ENCODE data around the gene CD164L2. TPM values are rescaled to one million over a fixed set of nuclear protein-coding genes. Genes with fewer than 3 reads are reported as not detected.

CD164L2 gene
- total RNA-seq, 4 donors from 2014 or later: not detected

- H3K27ac ChIP-seq: no peak overlapping the region
- H3K36me3 ChIP-seq: no peaks in the 10 kb centered on the region
- no peaks in the 10 kb centered on the region for H3K9me3 ChIP-seq
- no peaks in the 10 kb centered on the region for H3K27me3 ChIP-seq
- TF ChIP-seq POLR2A (IDR thresholded peaks at IDR 0.05) (no peak), CTCF (IDR thresholded peaks at IDR 0.05 in 4 of 5, conservative IDR thresholded peaks at IDR 0.05 in 1 of 5) (no peak)
- H3K4me3 ChIP-seq: no peak overlapping the region
- in situ Hi-C loops (cut with MboI; ENCODE audit: low sequenced_read_pairs in 4 of 4) (loop anchor here (5.0 to 10.0 kb wide), 5 partner anchors 36 to 271 kb away; partner anchors contain the start of gene AHDC1 (in 2 of the 4)), intact Hi-C loops (cut with DNase I; ENCODE audit: low total_unique reads) (loop anchor here (2.0 kb wide), 2 partner anchors 213 to 269 kb away; no protein-coding TSS in a partner anchor)
- DNase-seq (no peak), ATAC-seq (no peak)
- H3K4me1 ChIP-seq: peaks cover 17 to 20% of the 10 kb centered on the region in 2 donors
Measured at GRCh38 chr1:27393641-27394281, 10.6 kb upstream of the CD164L2 start.

DNA sequence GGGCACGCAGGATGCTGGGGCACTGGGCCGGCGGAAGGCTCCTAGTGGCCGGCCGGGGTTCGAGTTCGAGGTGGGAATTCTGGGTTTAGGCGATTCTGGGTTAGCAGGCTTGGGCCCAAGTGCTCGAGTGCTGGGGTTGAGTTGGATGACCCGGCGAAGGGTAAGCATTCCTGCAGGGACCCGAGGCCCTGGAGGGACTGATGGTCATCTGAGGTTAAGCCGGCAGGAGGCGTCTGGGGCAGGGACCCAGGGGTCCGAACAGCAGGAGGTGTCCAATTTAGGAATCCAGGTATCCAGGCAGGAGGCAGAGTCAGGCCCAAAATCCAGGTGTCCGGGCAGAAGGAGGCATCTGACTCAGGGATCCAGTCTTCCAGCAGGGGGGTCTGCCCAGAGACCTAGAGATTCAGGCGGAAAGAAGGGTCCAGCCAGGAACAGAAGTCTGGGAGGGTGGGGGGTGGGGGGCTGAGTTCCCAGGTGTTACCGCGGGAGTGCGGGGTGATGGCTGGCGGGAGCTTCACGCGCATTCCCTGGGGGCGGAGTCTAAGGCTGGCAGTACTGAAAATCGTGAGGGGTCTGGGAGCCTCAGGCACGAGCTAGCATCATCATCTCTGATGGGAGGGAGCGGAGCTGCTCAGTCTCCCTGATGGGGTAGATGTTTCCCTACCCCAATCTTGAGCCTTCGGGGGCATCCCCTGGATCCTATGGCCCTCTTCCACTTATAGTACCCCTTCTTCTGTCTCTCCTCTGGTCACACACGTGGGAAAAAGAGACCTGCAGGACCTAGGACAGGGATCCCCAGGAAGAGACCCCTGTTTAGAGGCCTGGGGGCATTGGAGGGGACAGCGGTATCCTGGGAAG lies 9.9 kb upstream of the CD164L2 start:
- in situ Hi-C loops (cut with MboI; ENCODE audit: low sequenced_read_pairs in 4 of 4) (loop anchor here (5.0 to 10.0 kb wide), 5 partner anchors 36 to 272 kb away; partner anchors contain the start of gene AHDC1 (in 2 of the 4)), intact Hi-C loops (cut with DNase I; ENCODE audit: low total_unique reads) (loop anchor here (1.0 to 2.0 kb wide), 2 partner anchors 28 to 270 kb away; no protein-coding TSS in a partner anchor)
- peak overlapping the region; percentile 50 to 65 (median 54) for H3K4me3 ChIP-seq
- TF ChIP-seq CTCF (IDR thresholded peaks at IDR 0.05 in 4 of 5, conservative IDR thresholded peaks at IDR 0.05 in 1 of 5): no peak
- TF ChIP-seq POLR2A (IDR thresholded peaks at IDR 0.05): no peak
- no peaks in the 10 kb centered on the region for H3K27me3 ChIP-seq
- ATAC-seq (no peak), DNase-seq (no peak)
- H3K9me3 ChIP-seq: no peaks in the 10 kb centered on the region
- peaks cover 17 to 23% of the 10 kb centered on the region in 2 donors for H3K4me1 ChIP-seq
- peak overlapping the region in 3 of 4 donors; percentile 57 to 66 (median 61) for H3K27ac ChIP-seq
- no peaks in the 10 kb centered on the region for H3K36me3 ChIP-seq

- peak; percentile 70 for ATAC-seq
- H3K4me1 ChIP-seq: peaks cover 17 to 19% of the 10 kb centered on the region in 2 donors
Measured at GRCh38 chr1:27392096-27392777, 9.1 kb upstream of the CD164L2 start, which contains the start of gene GPR3. GPR3 (plus strand) TSS chr1:27392622; CDS start chr1:27393799, 1,177 bp downstream.

More at GRCh38 chr1:27392096-27392777, 9.1 kb upstream of the CD164L2 start, which contains the start of gene GPR3:
- Histone ChIP-seq H3K36me3 (no peaks in the 10 kb centered on the region), H3K4me3 (peak within 1 kb of the TSS; percentile 50 to 65 (median 54)), H3K9me3 (no peaks in the 10 kb centered on the region), H3K27me3 (no peaks in the 10 kb centered on the region), H3K27ac (peak within 1 kb of the TSS; percentile 44 to 67 (median 62))
- intact Hi-C loops (cut with DNase I; ENCODE audit: low total_unique reads): loop anchor here (1.0 to 2.0 kb wide), 2 partner anchors 27 to 271 kb away; no protein-coding TSS in a partner anchor
- DNase-seq: peak; percentile 77 to 84
- in situ Hi-C loops (cut with MboI; ENCODE audit: low sequenced_read_pairs in 4 of 4): loop anchor here (5.0 to 10.0 kb wide), 5 partner anchors 35 to 273 kb away; partner anchors contain the start of gene AHDC1 (in 2 of the 4)
- TF ChIP-seq POLR2A (IDR thresholded peaks at IDR 0.05) (peak; percentile 27 to 53), CTCF (IDR thresholded peaks at IDR 0.05 in 4 of 5, conservative IDR thresholded peaks at IDR 0.05 in 1 of 5) (peak; percentile 32 to 65 (median 62))

Data from gastrocnemius medialis (tissue), 4 donors.